Mammary epithelial cell (primary cell): Measurements from ENCODE around the gene SLC35E1.

Experiments used
- CTCF ChIP-seq, 2 donors: IDR thresholded peaks in 1 of 2; conservative IDR thresholded peaks in 1 of 2; 2 replicates each; pipeline ENCODE4 v1.5.1; 2011 to 2012; ENCODE audit warnings: inconsistent platforms in 2 of 2, low read length in 2 of 2, mild to moderate bottlenecking in 2 of 2, control low read depth in 1 of 2, low read depth in 1 of 2; ENCODE audit not compliant: insufficient read depth in 1 of 2; ENCODE audit errors: extremely low read depth in 1 of 2
- EZH2 ChIP-seq: IDR thresholded peaks from 2 replicates; pipeline ENCODE4 v1.6.1; 2012; ENCODE audit warnings: low read length, inconsistent platforms, borderline replicate concordance

GRCh38 chr19:16612636-16613035, 40.4 kb upstream of the SLC35E1 start:
- TF ChIP-seq CTCF (conservative IDR thresholded peaks at IDR 0.05 in 1 of 2, IDR thresholded peaks at IDR 0.05 in 1 of 2; ENCODE audit: extremely low read depth in 1 of 2, insufficient read depth in 1 of 2, low read depth in 1 of 2, low read length in 2 of 2) = no peak
- TF ChIP-seq EZH2 = no peak
